HG03457 (cell line): Measurements from ENCODE around the gene MLXIPL.
"Not testable (repeated sequence)": the region's sequence is repeated elsewhere in the genome, so short reads cannot be mapped to it uniquely, and the experiment has no call there.

ENCODE experiments used
- ATAC-seq: cut with Tn5 transposase; IDR thresholded peaks from one replicate; pipeline ENCODE4 v1.9.1; 2021; ENCODE audit warnings: moderate number of reproducible peaks; ENCODE audit not compliant: unreplicated experiment

The MLXIPL gene

DNA sequence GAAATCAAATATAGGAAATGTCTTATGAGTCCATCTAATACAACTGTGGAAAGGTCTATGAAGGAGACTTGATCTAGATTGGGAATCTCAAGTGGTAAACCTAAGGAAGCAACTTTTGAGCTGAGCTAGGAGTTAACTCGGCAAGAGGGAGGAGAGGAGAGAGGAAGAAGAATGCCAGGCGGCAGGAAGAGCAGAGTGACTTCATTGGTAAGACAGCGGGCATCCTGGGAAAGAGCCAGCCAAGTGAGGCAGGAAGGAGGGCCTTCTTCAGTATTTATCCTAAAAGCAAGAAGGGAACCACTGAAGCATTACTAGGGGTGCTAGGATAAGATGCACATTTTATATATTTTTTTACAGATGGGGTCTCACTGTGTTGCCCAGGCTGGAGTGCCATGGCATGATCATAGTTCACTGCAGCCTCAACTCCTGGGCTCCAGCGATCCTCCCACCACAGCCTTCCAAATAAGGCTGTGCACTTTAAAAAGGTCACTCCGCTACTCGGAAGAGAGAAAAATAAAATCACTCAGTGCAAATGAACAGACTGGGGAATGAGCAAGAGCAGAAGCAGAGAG lies 68.8 kb downstream of the MLXIPL start:
- no peak for ATAC-seq

DNA sequence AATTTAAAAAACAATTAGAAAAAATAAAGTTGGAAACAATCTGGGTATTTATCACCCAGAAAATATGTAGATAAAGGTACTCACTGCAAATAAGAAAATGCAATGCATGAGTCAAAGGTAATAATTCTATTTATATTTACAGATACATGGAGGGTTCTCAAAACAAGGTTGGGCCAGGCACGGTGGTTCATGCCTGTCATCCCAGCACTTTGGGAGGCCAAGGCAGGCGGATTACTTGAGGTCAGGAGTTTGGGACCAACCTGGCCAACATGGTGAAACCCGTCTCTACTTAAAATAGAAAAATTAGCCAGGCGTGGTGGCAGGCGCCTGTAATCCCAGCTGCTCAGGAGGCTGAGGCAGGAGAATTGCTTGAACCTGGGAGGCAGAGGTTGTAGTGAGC lies 74.2 kb downstream of the MLXIPL start:
- ATAC-seq = not testable (repeated sequence)

DNA sequence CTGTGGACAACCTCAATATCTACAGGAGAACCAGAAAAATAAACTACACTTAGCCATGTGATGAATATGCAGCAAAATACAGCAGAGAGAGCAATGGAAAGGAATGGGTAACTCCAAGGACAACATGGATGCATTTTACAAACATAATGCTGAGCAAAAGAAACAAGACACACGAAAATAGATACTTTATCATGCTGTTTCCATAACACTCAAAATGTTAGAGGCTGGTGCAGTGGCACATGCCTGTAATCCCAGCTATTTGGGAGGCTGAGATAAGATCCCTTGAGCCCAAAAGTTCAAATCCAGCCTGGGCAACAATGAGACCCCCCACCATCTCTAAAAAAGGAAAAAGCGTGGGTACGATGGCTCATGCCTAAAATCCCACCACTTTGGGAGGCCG lies 75.1 kb downstream of the MLXIPL start:
- ATAC-seq = no peak

DNA sequence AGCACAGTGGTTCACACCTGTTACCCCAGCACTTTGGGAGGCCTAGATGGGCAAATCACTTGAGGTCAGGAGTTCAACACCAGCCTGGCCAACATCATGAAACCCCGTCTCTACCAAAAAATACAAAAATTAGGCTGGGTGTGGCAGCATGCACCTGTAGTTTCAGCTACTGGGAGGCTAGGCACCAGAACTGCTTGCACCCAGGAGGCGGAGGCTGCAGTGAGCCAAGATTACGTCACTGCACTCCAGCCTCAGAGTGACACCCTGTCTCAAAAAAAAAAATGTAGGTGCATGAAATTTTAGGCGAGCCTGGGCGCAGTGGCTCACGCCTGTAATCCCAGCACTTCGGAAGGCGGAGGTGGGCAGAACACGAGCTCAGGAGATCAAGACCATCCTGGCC lies 76.5 kb downstream of the MLXIPL start:
- no peak for ATAC-seq

DNA sequence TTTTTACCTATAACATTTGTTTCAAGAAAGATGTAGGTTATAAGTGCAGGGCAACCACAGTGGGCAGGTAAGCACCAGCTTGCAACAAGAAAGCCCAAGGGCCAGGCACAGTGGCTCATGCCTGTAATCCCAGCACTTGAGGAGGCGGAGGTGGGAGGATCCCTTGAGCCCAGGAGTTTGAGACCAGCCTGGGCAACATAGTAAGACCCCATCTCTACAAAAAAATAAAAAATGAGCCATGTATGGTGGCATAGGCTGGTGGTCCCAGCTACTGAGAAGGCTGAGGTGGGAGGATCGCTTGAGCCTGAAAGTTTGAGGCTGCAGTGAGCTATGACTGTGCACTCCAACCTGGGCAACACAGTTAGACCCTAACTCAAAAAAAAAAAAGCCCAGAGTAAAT lies 79.6 kb downstream of the MLXIPL start:
- no peak for ATAC-seq
